HUDEP-2 (cell line): Measurements from ENCODE around the gene CAPZB.

Source experiments
- DNase-seq, 76 experiments: peaks; one replicate each; lab custom pipeline; 2025; ENCODE audit not compliant: unreplicated experiment in 76 of 76; lab: John Stamatoyannopoulos, UW

The CAPZB gene

GRCh38 chr1:19354531-19354981, 130.8 kb downstream of the CAPZB start:
- DNase-seq, result no peak

GRCh38 chr1:19353596-19353995, 131.7 kb downstream of the CAPZB start:
- DNase-seq, result no peak

GRCh38 chr1:19352839-19353238, 132.5 kb downstream of the CAPZB start:
- no peak for DNase-seq

- DNase-seq, result no peak
These were observed 133.5 kb downstream of the CAPZB start for GRCh38 chr1:19351873-19352272.

GRCh38 chr1:19350566-19350965, 134.8 kb downstream of the CAPZB start:
- no peak for DNase-seq

- DNase-seq, result no peak
These were observed 135.3 kb downstream of the CAPZB start for GRCh38 chr1:19349999-19350398.

- DNase-seq, result no peak
These were observed 136.7 kb downstream of the CAPZB start for GRCh38 chr1:19348441-19349198.

- DNase-seq, result no peak
These were observed 137.7 kb downstream of the CAPZB start for GRCh38 chr1:19347533-19348172.

GRCh38 chr1:19346026-19346425, 139.3 kb downstream of the CAPZB start:
- no peak for DNase-seq

GRCh38 chr1:19345391-19345790, 139.9 kb downstream of the CAPZB start:
- no peak for DNase-seq

GRCh38 chr1:19344831-19345230, 140.5 kb downstream of the CAPZB start:
- DNase-seq, result no peak

GRCh38 chr1:19344372-19344810, 140.9 kb downstream of the CAPZB start:
- DNase-seq, result peak in 31 of 76 experiments; percentile 3 to 54 (median 20)

GRCh38 chr1:19343617-19344350, 141.6 kb downstream of the CAPZB start:
- no peak for DNase-seq

GRCh38 chr1:19342894-19343616, 142.3 kb downstream of the CAPZB start:
- DNase-seq, result no peak

GRCh38 chr1:19342062-19342750, 143.1 kb downstream of the CAPZB start:
- DNase-seq, result no peak

GRCh38 chr1:19341201-19342061, 143.9 kb downstream of the CAPZB start:
- DNase-seq, result peak in 67 of 76 experiments; percentile 13 to 85 (median 58)

- no peak for DNase-seq
These were observed 144.9 kb downstream of the CAPZB start for GRCh38 chr1:19340387-19340937.

GRCh38 chr1:19339214-19339861, 146.0 kb downstream of the CAPZB start:
- no peak for DNase-seq
